ENCODE results near the gene PGM5. TPM values are rescaled to one million over a fixed set of nuclear protein-coding genes. Genes with fewer than 3 reads are reported as not detected.

The PGM5 gene
- total RNA-seq, 1 experiment from 2014 or later: not detected

- Histone ChIP-seq H3K4me3 (ENCODE audit: low read depth, low read length, poor library complexity, severe bottlenecking) (no peak overlapping the region), H3K4me1 (ENCODE audit: insufficient read depth, low read length, poor library complexity, severe bottlenecking) (no peaks in the 10 kb centered on the region), H3K9me3 (ENCODE audit: low read depth, low read length, poor library complexity, severe bottlenecking) (no peaks in the 10 kb centered on the region), H3K27me3 (replicated peaks; ENCODE audit: insufficient read depth, low read depth, low read length, poor library complexity) (no peaks in the 10 kb centered on the region), H3K27ac (ENCODE audit: low read depth, low read length, poor library complexity, severe bottlenecking) (no peak overlapping the region), H3K36me3 (ENCODE audit: insufficient read depth, low read length, poor library complexity, severe bottlenecking) (no peaks in the 10 kb centered on the region)
- no peak for DNase-seq (ENCODE audit: low spot score)
- intact Hi-C loops (cut with micrococcal nuclease; ENCODE audit: unreplicated experiment): no loop called here
- CTCF ChIA-PET: no interaction called here
- TF ChIP-seq EZH2 (IDR thresholded peaks at IDR 0.05; ENCODE audit: borderline replicate concordance, low read depth, low read length, poor library complexity, severe bottlenecking): no peak
- no TSS peak for BruUV-seq (replicated peaks)
- POLR2A ChIA-PET (ENCODE audit: low non-redundant PET): no interaction called here
Observed at GRCh38 chr9:68509689-68510088, 153.3 kb downstream of the PGM5 start.

GRCh38 chr9:68513385-68513784 lies 157.0 kb downstream of the PGM5 start:
- DNase-seq (ENCODE audit: low spot score): no peak
- ChIA-PET CTCF (no interaction called here), POLR2A (ENCODE audit: low non-redundant PET) (no interaction called here)
- BruUV-seq (replicated peaks): no TSS peak
- Histone ChIP-seq H3K36me3 (ENCODE audit: insufficient read depth, low read length, poor library complexity, severe bottlenecking) (no peaks in the 10 kb centered on the region), H3K9me3 (ENCODE audit: low read depth, low read length, poor library complexity, severe bottlenecking) (no peaks in the 10 kb centered on the region), H3K27ac (ENCODE audit: low read depth, low read length, poor library complexity, severe bottlenecking) (no peak overlapping the region), H3K4me1 (ENCODE audit: insufficient read depth, low read length, poor library complexity, severe bottlenecking) (no peaks in the 10 kb centered on the region), H3K27me3 (replicated peaks; ENCODE audit: insufficient read depth, low read depth, low read length, poor library complexity) (no peaks in the 10 kb centered on the region), H3K4me3 (ENCODE audit: low read depth, low read length, poor library complexity, severe bottlenecking) (no peak overlapping the region)
- intact Hi-C loops (cut with micrococcal nuclease; ENCODE audit: unreplicated experiment): no loop called here
- TF ChIP-seq CTCF (conservative IDR thresholded peaks at IDR 0.05; ENCODE audit: low read depth, low read length) (no peak), EZH2 (IDR thresholded peaks at IDR 0.05; ENCODE audit: borderline replicate concordance, low read depth, low read length, poor library complexity, severe bottlenecking) (no peak)

GRCh38 chr9:68513981-68514380 lies 157.6 kb downstream of the PGM5 start:
- Histone ChIP-seq H3K9me3 (ENCODE audit: low read depth, low read length, poor library complexity, severe bottlenecking) (no peaks in the 10 kb centered on the region), H3K27me3 (replicated peaks; ENCODE audit: insufficient read depth, low read depth, low read length, poor library complexity) (no peaks in the 10 kb centered on the region), H3K36me3 (ENCODE audit: insufficient read depth, low read length, poor library complexity, severe bottlenecking) (no peaks in the 10 kb centered on the region), H3K4me3 (ENCODE audit: low read depth, low read length, poor library complexity, severe bottlenecking) (no peak overlapping the region), H3K4me1 (ENCODE audit: insufficient read depth, low read length, poor library complexity, severe bottlenecking) (no peaks in the 10 kb centered on the region), H3K27ac (ENCODE audit: low read depth, low read length, poor library complexity, severe bottlenecking) (no peak overlapping the region)
- intact Hi-C loops (cut with micrococcal nuclease; ENCODE audit: unreplicated experiment): no loop called here
- BruUV-seq (replicated peaks): no TSS peak
- no peak for DNase-seq (ENCODE audit: low spot score)
- ChIA-PET POLR2A (ENCODE audit: low non-redundant PET) (no interaction called here), CTCF (no interaction called here)
- no peak for TF ChIP-seq CTCF (conservative IDR thresholded peaks at IDR 0.05; ENCODE audit: low read depth, low read length)
- TF ChIP-seq EZH2 (IDR thresholded peaks at IDR 0.05; ENCODE audit: borderline replicate concordance, low read depth, low read length, poor library complexity, severe bottlenecking): no peak

- no peaks in the 10 kb centered on the region for H3K27me3 ChIP-seq (replicated peaks; ENCODE audit: insufficient read depth, low read depth, low read length, poor library complexity)
- H3K4me3 ChIP-seq (ENCODE audit: low read depth, low read length, poor library complexity, severe bottlenecking): no peak overlapping the region
- POLR2A ChIA-PET (ENCODE audit: low non-redundant PET): no interaction called here
- intact Hi-C loops (cut with micrococcal nuclease; ENCODE audit: unreplicated experiment): no loop called here
- no peak overlapping the region for H3K27ac ChIP-seq (ENCODE audit: low read depth, low read length, poor library complexity, severe bottlenecking)
- TF ChIP-seq CTCF (conservative IDR thresholded peaks at IDR 0.05; ENCODE audit: low read depth, low read length): no peak
- TF ChIP-seq EZH2 (IDR thresholded peaks at IDR 0.05; ENCODE audit: borderline replicate concordance, low read depth, low read length, poor library complexity, severe bottlenecking): no peak
- no peaks in the 10 kb centered on the region for H3K9me3 ChIP-seq (ENCODE audit: low read depth, low read length, poor library complexity, severe bottlenecking)
- CTCF ChIA-PET: no interaction called here
- H3K4me1 ChIP-seq (ENCODE audit: insufficient read depth, low read length, poor library complexity, severe bottlenecking): no peaks in the 10 kb centered on the region
- H3K36me3 ChIP-seq (ENCODE audit: insufficient read depth, low read length, poor library complexity, severe bottlenecking): no peaks in the 10 kb centered on the region
- no peak for DNase-seq (ENCODE audit: low spot score)
- no TSS peak for BruUV-seq (replicated peaks)
Observed at GRCh38 chr9:68515326-68516017, 159.1 kb downstream of the PGM5 start.

Measured in A673 (cell line).